ENCODE data around the gene SUGCT.

Gene SUGCT

DNA sequence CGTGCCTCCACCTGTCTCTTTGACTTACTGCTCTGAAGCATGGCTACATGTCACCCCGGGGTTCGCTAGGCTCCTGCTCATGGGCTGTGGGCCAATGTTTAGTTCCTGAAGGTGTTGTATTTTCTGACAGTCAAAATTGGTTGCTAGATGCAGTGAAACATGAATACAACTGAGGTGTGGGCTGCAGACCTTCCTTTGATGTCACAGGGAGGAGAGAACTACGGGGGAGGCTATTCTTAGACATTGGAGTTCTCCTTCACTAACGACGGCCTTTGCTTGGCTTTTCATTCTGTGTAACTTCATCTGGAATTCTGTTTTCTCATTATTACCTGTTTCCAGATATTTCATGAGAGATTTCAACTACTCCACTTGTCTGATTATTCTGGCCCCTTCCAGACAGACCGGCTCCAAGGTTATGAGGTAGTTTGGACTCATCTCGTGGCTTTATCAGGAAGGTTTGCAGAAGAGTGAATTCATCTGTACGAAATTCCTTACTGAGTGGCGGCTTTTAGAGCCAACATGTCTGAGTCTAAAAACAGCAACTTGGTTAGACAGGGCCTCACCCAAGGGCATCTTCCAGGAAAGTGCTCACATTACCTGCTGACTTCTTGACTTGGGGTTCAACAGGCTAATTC, 774.7 kb downstream of the SUGCT start:
- no peak for DNase-seq (ENCODE audit: low read depth in 3 of 3)
